ENCODE measurements around the gene PRSS38. TPM values are rescaled to one million over a fixed set of nuclear protein-coding genes. Genes with fewer than 3 reads are reported as not detected.

The PRSS38 gene
- total and polyA plus RNA-seq, 2 donors (not counting 3 experiments of a cell fraction or from before 2014, with no cell fraction given), result not detected

GRCh38 chr1:227869279-227869842 lies 53.9 kb downstream of the PRSS38 start:
- no peaks in the 10 kb centered on the region for H3K9me1 ChIP-seq (replicated peaks; ENCODE audit: control insufficient read depth, extremely low read depth, insufficient read depth, low read length)
- H3K27me3 ChIP-seq (ENCODE audit: control insufficient read depth in 2 of 2, insufficient read depth in 2 of 2, low read length in 2 of 2), result no peaks in the 10 kb centered on the region
- no peaks in the 10 kb centered on the region for H3K79me2 ChIP-seq (ENCODE audit: control insufficient read depth, insufficient read depth, low read length)
- H3K36me3 ChIP-seq (ENCODE audit: control insufficient read depth in 2 of 2, extremely low read depth in 1 of 2, insufficient read depth in 2 of 2, low read length in 2 of 2), result no peaks in the 10 kb centered on the region
- DNase-seq (ENCODE audit: low read depth, low spot score) (no peak), FAIRE-seq (no peak)
- H3K9me3 ChIP-seq (replicated peaks; ENCODE audit: control insufficient read depth, insufficient read depth, low read length), result no peaks in the 10 kb centered on the region
- intact Hi-C loops (cut with micrococcal nuclease) (no loop called here), dilution Hi-C loops (cut with MboI; ENCODE audit: extremely low pct_ligation_motif_present, low sequenced_read_pairs) (no loop called here)
- no peak overlapping the region for H3K4me2 ChIP-seq (ENCODE audit: insufficient read depth, low read length)
- no peaks in the 10 kb centered on the region for H3K4me1 ChIP-seq (ENCODE audit: control insufficient read depth, extremely low read depth, insufficient read depth, low read length)
- ChIA-PET POLR2A (no interaction called here), CTCF (no interaction called here)
- no peak overlapping the region for H2AFZ ChIP-seq (ENCODE audit: low read depth, low read length)
- no peaks in the 10 kb centered on the region for H4K20me1 ChIP-seq (replicated peaks; ENCODE audit: control insufficient read depth, extremely low read depth, insufficient read depth, low read length)
- H3K9ac ChIP-seq (replicated peaks; ENCODE audit: extremely low read depth, insufficient read depth, low read length), result no peak overlapping the region
- TF ChIP-seq GATA2 (IDR thresholded peaks at IDR 0.05; ENCODE audit: insufficient read depth, insufficient read length, low read depth, low read length) (no peak), JUN (IDR thresholded peaks at IDR 0.05; ENCODE audit: borderline replicate concordance, insufficient read depth, insufficient read length, low read depth) (no peak), CTCF (IDR thresholded peaks at IDR 0.05; ENCODE audit: extremely low read depth in 1 of 2, insufficient read depth in 1 of 2, low read depth in 1 of 2, low read length in 2 of 2) (no peak), MYC (IDR thresholded peaks at IDR 0.05; ENCODE audit: low read depth, low read length) (no peak), POLR2AphosphoS5 (IDR thresholded peaks at IDR 0.05; ENCODE audit: insufficient read depth, low read depth, low read length) (no peak), EZH2 (IDR thresholded peaks at IDR 0.05; ENCODE audit: borderline replicate concordance, low read depth, low read length, severe bottlenecking) (no peak), FOS (IDR thresholded peaks at IDR 0.05; ENCODE audit: borderline replicate concordance, insufficient read depth, low read length) (no peak), POLR2A (IDR thresholded peaks at IDR 0.05; ENCODE audit: low read depth, low read length) (no peak), MAX (IDR thresholded peaks at IDR 0.05; ENCODE audit: insufficient read depth, insufficient read length) (no peak)
- no TSS peak for BruUV-seq (replicated peaks)
- H3K27ac ChIP-seq (ENCODE audit: insufficient read depth, low read depth, low read length), result no peak overlapping the region
- no peak overlapping the region for H3K4me3 ChIP-seq (replicated peaks in 1 of 3; ENCODE audit: insufficient read depth in 1 of 3, low read depth in 1 of 3, low read length in 3 of 3)
